Liver (tissue), 9 donors: ENCODE results near the gene ZNF844. TPM values are rescaled to one million over a fixed set of nuclear protein-coding genes. Genes with fewer than 3 reads are reported as not detected.

Experiments
- DNase-seq: peaks from one replicate; pipeline ENCODE4 v3.0.0-alpha.2; 2017; ENCODE audit warnings: low spot score
- H3K27ac ChIP-seq, 2 donors: one replicate each; pipeline ENCODE4 v1.7.0; 2013; ENCODE audit warnings: inconsistent platforms in 2 of 2, low read length in 2 of 2, control low read depth in 1 of 2, low read depth in 1 of 2, mild to moderate bottlenecking in 1 of 2
- H3K27me3 ChIP-seq, 4 donors: one replicate each; pipeline versions ENCODE4 v1.6.1 to v1.7.0; 2013; ENCODE audit warnings: low read length in 3 of 4, inconsistent platforms in 1 of 4, mild to moderate bottlenecking in 1 of 4, moderate library complexity in 1 of 4; ENCODE audit not compliant: control insufficient read depth in 4 of 4, insufficient read depth in 4 of 4
- H3K36me3 ChIP-seq, 4 donors: one replicate each; pipeline versions ENCODE4 v1.6.1 to v1.7.0; 2013; ENCODE audit warnings: low read length in 3 of 4, mild to moderate bottlenecking in 3 of 4, low read depth in 1 of 4, moderate library complexity in 1 of 4; ENCODE audit not compliant: control insufficient read depth in 4 of 4, insufficient read depth in 3 of 4
- H3K4me1 ChIP-seq, 4 donors: one replicate each; pipeline versions ENCODE4 v1.6.1 to v1.7.0; 2013; ENCODE audit warnings: low read length in 3 of 4, mild to moderate bottlenecking in 3 of 4, moderate library complexity in 1 of 4; ENCODE audit not compliant: control insufficient read depth in 4 of 4, insufficient read depth in 4 of 4
- H3K4me3 ChIP-seq, 3 donors: one replicate each; pipeline versions ENCODE4 v1.6.1 to v1.7.0; 2013; ENCODE audit warnings: low read length in 3 of 3, control low read depth in 1 of 3, low read depth in 1 of 3, mild to moderate bottlenecking in 1 of 3
- H3K9ac ChIP-seq, 2 donors: one replicate each; pipeline ENCODE4 v1.7.0; 2013; ENCODE audit warnings: low read length in 2 of 2, mild to moderate bottlenecking in 2 of 2, moderate library complexity in 2 of 2, control low read depth in 1 of 2, low read depth in 1 of 2
- H3K9me3 ChIP-seq, 4 donors: one replicate each; pipeline versions ENCODE4 v1.6.1 to v1.7.0; 2013; ENCODE audit warnings: low read length in 3 of 4; ENCODE audit not compliant: control insufficient read depth in 4 of 4
- EGR1 ChIP-seq, 2 donors: IDR thresholded peaks; 2 replicates each; pipeline ENCODE4 v1.6.1; 2016 to 2018; ENCODE audit warnings: antibody characterized with exemption in 2 of 2, low read depth in 2 of 2
- FOXA1 ChIP-seq: IDR thresholded peaks from 2 replicates; pipeline ENCODE4 v1.6.1; 2016; ENCODE audit warnings: antibody characterized with exemption
- FOXA2 ChIP-seq: IDR thresholded peaks from 2 replicates; pipeline ENCODE4 v1.6.1; 2016; ENCODE audit warnings: antibody characterized with exemption
- GABPA ChIP-seq, 2 donors: IDR thresholded peaks in 1 of 2; conservative IDR thresholded peaks in 1 of 2; 2 replicates each; pipeline ENCODE4 v1.6.1; 2016; ENCODE audit warnings: antibody characterized with exemption in 2 of 2, mild to moderate bottlenecking in 1 of 2, moderate library complexity in 1 of 2
- HNF4A ChIP-seq, 2 donors: conservative IDR thresholded peaks; 2 replicates each; pipeline ENCODE4 v1.6.1; 2016; ENCODE audit warnings: antibody characterized with exemption in 2 of 2, mild to moderate bottlenecking in 2 of 2
- HNF4G ChIP-seq: IDR thresholded peaks from 2 replicates; pipeline ENCODE4 v1.6.1; 2016; ENCODE audit warnings: antibody characterized with exemption
- JUND ChIP-seq, 2 donors: IDR thresholded peaks; 2 replicates each; pipeline ENCODE4 v1.6.1; 2016; ENCODE audit warnings: antibody characterized with exemption in 2 of 2
- NR2F2 ChIP-seq: IDR thresholded peaks from 2 replicates; pipeline ENCODE4 v1.6.1; 2016; ENCODE audit warnings: antibody characterized with exemption
- RAD21 ChIP-seq, 2 donors: IDR thresholded peaks; 2 replicates each; pipeline ENCODE4 v1.6.1; 2016; ENCODE audit warnings: antibody characterized with exemption in 2 of 2, mild to moderate bottlenecking in 2 of 2
- RXRA ChIP-seq, 2 donors: IDR thresholded peaks; 2 replicates each; pipeline ENCODE4 v1.6.1; 2017 to 2018; ENCODE audit warnings: antibody characterized with exemption in 2 of 2, mild to moderate bottlenecking in 1 of 2
- SP1 ChIP-seq: IDR thresholded peaks from 2 replicates; pipeline ENCODE4 v1.6.1; 2018; ENCODE audit warnings: antibody characterized with exemption, mild to moderate bottlenecking
- TAF1 ChIP-seq: conservative IDR thresholded peaks from 2 replicates; pipeline ENCODE4 v1.6.1; 2016; ENCODE audit warnings: antibody characterized with exemption, mild to moderate bottlenecking
- YY1 ChIP-seq: IDR thresholded peaks from 2 replicates; pipeline ENCODE4 v1.6.1; 2016; ENCODE audit warnings: antibody characterized with exemption, mild to moderate bottlenecking
- WGBS: extraction: QIAGEN DNeasy Blood & Tissue Kit; methylation state at CpG from one replicate; pipeline ENCODE4 v1.1.7; 2013; 5-methylcytosine and 5-hydroxymethylcytosine counted together
- polyA plus RNA-seq, 2 donors: library from polyadenylated mRNA; stranded (reverse) in 1 of 2; unstranded in 1 of 2; fragments of 200-250 nt in 1 of 2; fragments of >200 nt in 1 of 2; fragmentation: Nextera tagmentation in 1 of 2; extraction: Ambion mirVana in 1 of 2; gene quantifications; one replicate each; pipeline versions ENCODE4 v1.2.1 to v1.2.3, GENCODE V29; 2013 to 2015
- total RNA-seq, 2 donors: library from RNA; depleted of rRNA; stranded (reverse); fragments of >200 nt; gene quantifications; one replicate each; pipeline ENCODE4 v1.2.3, GENCODE V29; 2014
- TF ChIP-seq, protein P1 (sequence below): IDR thresholded peaks from 2 replicates; pipeline ENCODE4 v1.6.1; 2016; ENCODE audit warnings: antibody characterized with exemption
- TF ChIP-seq, protein P2 (sequence below): IDR thresholded peaks from 2 replicates; pipeline ENCODE4 v1.6.1; 2016; ENCODE audit warnings: antibody characterized with exemption
- TF ChIP-seq, protein P3 (sequence below): fragments of 150-350 bp; IDR thresholded peaks from 2 replicates; pipeline ENCODE4 v1.5.1; 2017; ENCODE audit warnings: improper control_type of control experiment, low read depth, low read length; ENCODE audit not compliant: missing input control
- TF ChIP-seq, protein P4 (sequence below): IDR thresholded peaks from 2 replicates; pipeline ENCODE4 v1.6.1; 2016; ENCODE audit warnings: antibody characterized with exemption
- TF ChIP-seq, protein P5 (sequence below): IDR thresholded peaks from 2 replicates; pipeline ENCODE4 v1.6.1; 2016; ENCODE audit warnings: antibody characterized with exemption, mild to moderate bottlenecking
- donor health status: healthy.
- donor health status: healthy.
- donor health status: healthy.
- donor health status: healthy.
- donor health status: healthy.

ZNF844 gene
- 1 to 10 TPM; 4.4 to 5.6 TPM for total RNA-seq
- 1 to 10 TPM in 1 of 2 donors, under 1 TPM in 1; 0.72 to 1.4 TPM for polyA plus RNA-seq

DNA sequence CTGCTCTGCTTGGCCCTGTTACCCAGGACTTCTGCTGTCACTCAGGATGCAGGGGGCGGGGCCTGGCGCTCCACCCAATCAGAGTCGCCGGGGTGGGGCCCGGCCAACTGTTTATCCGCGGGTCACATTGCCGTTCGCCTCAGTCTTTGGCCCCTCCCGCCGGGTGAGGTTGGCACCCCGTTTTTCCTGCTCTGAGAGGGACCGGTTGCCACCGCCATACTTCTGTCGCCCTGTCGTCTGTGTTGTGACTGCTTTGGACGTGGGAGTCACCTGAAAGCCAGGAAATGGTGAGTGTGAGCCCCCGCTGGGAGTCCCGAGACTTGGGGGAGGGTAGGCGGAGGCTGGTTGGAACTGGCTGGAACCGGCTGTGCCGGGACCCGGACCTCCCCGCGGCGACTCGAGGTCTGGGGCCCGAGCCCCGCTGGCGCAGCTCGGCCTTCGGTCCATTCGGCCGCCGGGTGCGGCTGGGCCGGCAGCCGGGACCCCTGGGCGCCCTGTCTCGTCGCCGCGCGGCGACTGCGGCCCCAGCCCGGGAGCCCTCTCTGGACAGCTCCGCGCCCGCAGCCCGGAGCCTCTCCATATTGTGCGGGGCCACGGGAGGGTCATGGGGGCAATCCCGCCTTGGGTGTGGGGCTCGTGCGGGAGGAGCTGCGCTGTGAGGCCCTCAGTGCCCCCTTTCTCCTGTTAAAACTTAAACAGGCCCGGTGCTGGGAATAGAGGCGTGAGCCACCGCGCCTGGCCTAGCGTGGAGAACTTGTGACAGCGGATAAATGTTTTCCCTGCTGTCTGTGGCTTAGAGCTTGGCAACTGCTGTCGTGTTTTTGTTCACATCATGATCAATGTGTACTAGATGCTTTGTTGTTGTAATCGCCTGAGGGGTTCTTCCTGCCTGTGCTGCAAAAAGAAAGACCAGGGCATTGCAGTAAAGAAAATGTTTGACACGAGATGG lies at the start of gene ZNF844:
Gene ZNF844, plus strand, starts transcription at position 142 of the 949 bp plus-strand sequence. Its CDS starts 143 bp downstream, at position 285.
- Histone ChIP-seq H3K4me3 (peak within 1 kb of the TSS; percentile 75 to 99 (median 90)), H3K9me3 (peaks cover 6 to 20% (median 6%) of the 10 kb centered on the region in 4 donors), H3K27ac (peak within 1 kb of the TSS; percentile 79 to 92), H3K4me1 (peaks cover 3 to 7% (median 4%) of the 10 kb centered on the region in 4 donors), H3K27me3 (no peaks in the 10 kb centered on the region), H3K9ac (peak within 1 kb of the TSS; percentile 81 to 83), H3K36me3 (peaks cover 0 to 4% (median 1%) of the 10 kb centered on the region in 4 donors)
- 3% methylated on average over 66 of the region's 66 CpGs for WGBS
- peak; percentile 99 for DNase-seq
- TF ChIP-seq, protein P1, sequence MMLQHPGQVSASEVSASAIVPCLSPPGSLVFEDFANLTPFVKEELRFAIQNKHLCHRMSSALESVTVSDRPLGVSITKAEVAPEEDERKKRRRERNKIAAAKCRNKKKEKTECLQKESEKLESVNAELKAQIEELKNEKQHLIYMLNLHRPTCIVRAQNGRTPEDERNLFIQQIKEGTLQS = no peak
- peak; percentile 98 for TF ChIP-seq TAF1
- TF ChIP-seq, protein P2, sequence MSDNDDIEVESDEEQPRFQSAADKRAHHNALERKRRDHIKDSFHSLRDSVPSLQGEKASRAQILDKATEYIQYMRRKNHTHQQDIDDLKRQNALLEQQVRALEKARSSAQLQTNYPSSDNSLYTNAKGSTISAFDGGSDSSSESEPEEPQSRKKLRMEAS = peak; percentile 65
- TF ChIP-seq SP1 = peak; percentile 90
- TF ChIP-seq, protein P3, sequence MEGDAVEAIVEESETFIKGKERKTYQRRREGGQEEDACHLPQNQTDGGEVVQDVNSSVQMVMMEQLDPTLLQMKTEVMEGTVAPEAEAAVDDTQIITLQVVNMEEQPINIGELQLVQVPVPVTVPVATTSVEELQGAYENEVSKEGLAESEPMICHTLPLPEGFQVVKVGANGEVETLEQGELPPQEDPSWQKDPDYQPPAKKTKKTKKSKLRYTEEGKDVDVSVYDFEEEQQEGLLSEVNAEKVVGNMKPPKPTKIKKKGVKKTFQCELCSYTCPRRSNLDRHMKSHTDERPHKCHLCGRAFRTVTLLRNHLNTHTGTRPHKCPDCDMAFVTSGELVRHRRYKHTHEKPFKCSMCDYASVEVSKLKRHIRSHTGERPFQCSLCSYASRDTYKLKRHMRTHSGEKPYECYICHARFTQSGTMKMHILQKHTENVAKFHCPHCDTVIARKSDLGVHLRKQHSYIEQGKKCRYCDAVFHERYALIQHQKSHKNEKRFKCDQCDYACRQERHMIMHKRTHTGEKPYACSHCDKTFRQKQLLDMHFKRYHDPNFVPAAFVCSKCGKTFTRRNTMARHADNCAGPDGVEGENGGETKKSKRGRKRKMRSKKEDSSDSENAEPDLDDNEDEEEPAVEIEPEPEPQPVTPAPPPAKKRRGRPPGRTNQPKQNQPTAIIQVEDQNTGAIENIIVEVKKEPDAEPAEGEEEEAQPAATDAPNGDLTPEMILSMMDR = no peak
- TF ChIP-seq, protein P4, sequence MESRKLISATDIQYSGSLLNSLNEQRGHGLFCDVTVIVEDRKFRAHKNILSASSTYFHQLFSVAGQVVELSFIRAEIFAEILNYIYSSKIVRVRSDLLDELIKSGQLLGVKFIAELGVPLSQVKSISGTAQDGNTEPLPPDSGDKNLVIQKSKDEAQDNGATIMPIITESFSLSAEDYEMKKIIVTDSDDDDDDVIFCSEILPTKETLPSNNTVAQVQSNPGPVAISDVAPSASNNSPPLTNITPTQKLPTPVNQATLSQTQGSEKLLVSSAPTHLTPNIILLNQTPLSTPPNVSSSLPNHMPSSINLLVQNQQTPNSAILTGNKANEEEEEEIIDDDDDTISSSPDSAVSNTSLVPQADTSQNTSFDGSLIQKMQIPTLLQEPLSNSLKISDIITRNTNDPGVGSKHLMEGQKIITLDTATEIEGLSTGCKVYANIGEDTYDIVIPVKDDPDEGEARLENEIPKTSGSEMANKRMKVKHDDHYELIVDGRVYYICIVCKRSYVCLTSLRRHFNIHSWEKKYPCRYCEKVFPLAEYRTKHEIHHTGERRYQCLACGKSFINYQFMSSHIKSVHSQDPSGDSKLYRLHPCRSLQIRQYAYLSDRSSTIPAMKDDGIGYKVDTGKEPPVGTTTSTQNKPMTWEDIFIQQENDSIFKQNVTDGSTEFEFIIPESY = peak; percentile 49
- no peak for TF ChIP-seq EGR1 (IDR thresholded peaks at IDR 0.05; ENCODE audit: low read depth in 2 of 2)
- TF ChIP-seq NR2F2 = peak; percentile 62
- TF ChIP-seq HNF4G = no peak
- TF ChIP-seq JUND (IDR thresholded peaks at IDR 0.05) = peak in 1 of 2 donors; percentile 24
- TF ChIP-seq RXRA (IDR thresholded peaks at IDR 0.05) = peak in 1 of 2 donors; percentile 58
- peak; percentile 82 for TF ChIP-seq YY1
- peak in 1 of 2 donors; percentile 16 for TF ChIP-seq RAD21 (IDR thresholded peaks at IDR 0.05)
- TF ChIP-seq FOXA2 = no peak
- TF ChIP-seq GABPA (IDR thresholded peaks at IDR 0.05 in 1 of 2, conservative IDR thresholded peaks at IDR 0.05 in 1 of 2) = no peak
- TF ChIP-seq HNF4A (conservative IDR thresholded peaks at IDR 0.05) = peak in 1 of 2 donors; percentile 0
- TF ChIP-seq, protein P5, sequence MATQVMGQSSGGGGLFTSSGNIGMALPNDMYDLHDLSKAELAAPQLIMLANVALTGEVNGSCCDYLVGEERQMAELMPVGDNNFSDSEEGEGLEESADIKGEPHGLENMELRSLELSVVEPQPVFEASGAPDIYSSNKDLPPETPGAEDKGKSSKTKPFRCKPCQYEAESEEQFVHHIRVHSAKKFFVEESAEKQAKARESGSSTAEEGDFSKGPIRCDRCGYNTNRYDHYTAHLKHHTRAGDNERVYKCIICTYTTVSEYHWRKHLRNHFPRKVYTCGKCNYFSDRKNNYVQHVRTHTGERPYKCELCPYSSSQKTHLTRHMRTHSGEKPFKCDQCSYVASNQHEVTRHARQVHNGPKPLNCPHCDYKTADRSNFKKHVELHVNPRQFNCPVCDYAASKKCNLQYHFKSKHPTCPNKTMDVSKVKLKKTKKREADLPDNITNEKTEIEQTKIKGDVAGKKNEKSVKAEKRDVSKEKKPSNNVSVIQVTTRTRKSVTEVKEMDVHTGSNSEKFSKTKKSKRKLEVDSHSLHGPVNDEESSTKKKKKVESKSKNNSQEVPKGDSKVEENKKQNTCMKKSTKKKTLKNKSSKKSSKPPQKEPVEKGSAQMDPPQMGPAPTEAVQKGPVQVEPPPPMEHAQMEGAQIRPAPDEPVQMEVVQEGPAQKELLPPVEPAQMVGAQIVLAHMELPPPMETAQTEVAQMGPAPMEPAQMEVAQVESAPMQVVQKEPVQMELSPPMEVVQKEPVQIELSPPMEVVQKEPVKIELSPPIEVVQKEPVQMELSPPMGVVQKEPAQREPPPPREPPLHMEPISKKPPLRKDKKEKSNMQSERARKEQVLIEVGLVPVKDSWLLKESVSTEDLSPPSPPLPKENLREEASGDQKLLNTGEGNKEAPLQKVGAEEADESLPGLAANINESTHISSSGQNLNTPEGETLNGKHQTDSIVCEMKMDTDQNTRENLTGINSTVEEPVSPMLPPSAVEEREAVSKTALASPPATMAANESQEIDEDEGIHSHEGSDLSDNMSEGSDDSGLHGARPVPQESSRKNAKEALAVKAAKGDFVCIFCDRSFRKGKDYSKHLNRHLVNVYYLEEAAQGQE = peak; percentile 94
- no peak for TF ChIP-seq FOXA1
